Measurements from ENCODE around the gene MCCC2.
"Not testable (repeated sequence)": the region's sequence is repeated elsewhere in the genome, so short reads cannot be mapped to it uniquely, and the experiment has no call there.

MCCC2 gene

GRCh38 chr5:71623221-71623794 lies 36.2 kb downstream of the MCCC2 start:
- H3K36me3 Mint-ChIP-seq (ENCODE audit: low read depth) = peaks cover 50% of the 10 kb centered on the region
- H3K27me3 Mint-ChIP-seq = no peaks in the 10 kb centered on the region
- H3K9me3 Mint-ChIP-seq = peaks cover 4% of the 10 kb centered on the region
- DNase-seq (no peak), ATAC-seq (no peak)
- H3K4me3 Mint-ChIP-seq = no peak overlapping the region
- H3K27ac Mint-ChIP-seq = no peak overlapping the region
- peaks cover 7% of the 10 kb centered on the region for H3K4me1 Mint-ChIP-seq

DNA sequence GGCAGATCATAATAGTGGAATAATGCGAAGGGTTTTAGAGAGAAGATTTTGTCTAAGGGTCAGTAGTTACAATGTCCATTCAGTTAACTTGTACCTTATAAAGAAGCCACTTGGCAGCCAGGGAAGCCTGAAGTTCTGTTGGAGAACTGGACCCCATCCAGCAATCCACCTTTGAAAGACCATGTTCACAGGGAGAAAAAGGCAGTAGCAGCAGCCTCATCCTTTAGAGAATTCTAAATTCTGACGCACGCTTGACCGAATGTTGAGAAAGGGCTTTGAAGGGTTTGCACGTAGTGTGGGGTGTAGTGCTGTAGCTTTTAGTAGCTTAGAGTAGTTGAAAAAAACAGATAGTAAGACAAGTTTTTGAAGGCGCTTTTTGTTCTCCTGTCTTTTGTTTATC lies 42.8 kb downstream of the MCCC2 start:
- Mint-ChIP-seq H3K27ac (no peak overlapping the region), H3K4me1 (no peaks in the 10 kb centered on the region), H3K36me3 (ENCODE audit: low read depth) (peaks cover 44% of the 10 kb centered on the region), H3K9me3 (peaks cover 4% of the 10 kb centered on the region), H3K4me3 (no peak overlapping the region), H3K27me3 (no peaks in the 10 kb centered on the region)
- DNase-seq (no peak), ATAC-seq (no peak)

DNA sequence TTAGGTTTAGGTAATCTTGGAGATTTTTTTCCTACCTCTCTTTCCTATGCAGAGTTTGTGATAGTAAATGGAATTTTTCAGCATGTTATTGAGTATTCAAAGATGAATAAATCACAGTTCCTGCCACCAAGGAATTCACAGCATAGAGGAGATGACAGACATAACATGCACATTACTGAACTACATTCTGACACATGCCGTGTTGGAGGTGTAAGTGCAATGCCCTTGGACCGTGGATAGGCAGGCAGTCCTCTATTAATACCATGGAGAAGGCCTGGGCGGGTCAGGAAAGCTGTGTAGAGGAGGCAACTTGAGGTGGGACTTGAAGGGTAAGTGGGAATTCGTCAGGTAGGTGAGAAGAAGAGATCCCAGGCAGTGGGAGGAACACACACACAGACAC lies 43.9 kb downstream of the MCCC2 start:
- Mint-ChIP-seq H3K27me3 (no peaks in the 10 kb centered on the region), H3K36me3 (ENCODE audit: low read depth) (peaks cover 45% of the 10 kb centered on the region), H3K27ac (no peak overlapping the region), H3K4me3 (no peak overlapping the region), H3K4me1 (no peaks in the 10 kb centered on the region), H3K9me3 (peaks cover 4% of the 10 kb centered on the region)
- DNase-seq = no peak
- ATAC-seq = no peak

- H3K4me1 Mint-ChIP-seq = no peaks in the 10 kb centered on the region
- ATAC-seq (no peak), DNase-seq (no peak)
- H3K27ac Mint-ChIP-seq = no peak overlapping the region
- peaks cover 38% of the 10 kb centered on the region for H3K36me3 Mint-ChIP-seq (ENCODE audit: low read depth)
- H3K9me3 Mint-ChIP-seq = no peaks in the 10 kb centered on the region
- H3K4me3 Mint-ChIP-seq = no peak overlapping the region
- no peaks in the 10 kb centered on the region for H3K27me3 Mint-ChIP-seq
Measured at GRCh38 chr5:71632168-71632567, 45.0 kb downstream of the MCCC2 start.

GRCh38 chr5:71633255-71634155 lies 46.4 kb downstream of the MCCC2 start:
- Mint-ChIP-seq H3K4me1 (no peaks in the 10 kb centered on the region), H3K27ac (no peak overlapping the region)
- ATAC-seq = no peak

DNA sequence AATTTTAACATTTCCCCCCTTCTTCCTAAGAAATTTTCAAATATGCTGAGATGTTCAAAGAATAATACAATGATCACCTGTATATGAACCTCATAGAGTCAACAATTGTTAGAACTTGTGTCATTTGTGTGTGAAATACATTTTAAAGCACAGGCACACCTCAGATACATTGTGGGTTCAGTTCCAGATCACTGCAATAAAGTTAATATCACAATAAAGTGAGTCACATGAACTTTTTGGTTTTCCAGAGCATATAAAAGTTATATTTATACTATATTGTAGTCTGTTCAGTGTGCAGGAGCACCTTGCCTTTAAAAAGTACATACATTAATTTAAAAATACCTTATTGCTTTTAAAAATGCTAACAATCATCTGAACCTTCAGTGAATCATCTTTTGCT lies 50.0 kb downstream of the MCCC2 start:
- Mint-ChIP-seq H3K4me3 (no peak overlapping the region), H3K9me3 (no peaks in the 10 kb centered on the region), H3K27me3 (no peaks in the 10 kb centered on the region), H3K27ac (no peak overlapping the region), H3K4me1 (no peaks in the 10 kb centered on the region), H3K36me3 (ENCODE audit: low read depth) (peaks cover 52% of the 10 kb centered on the region)
- DNase-seq (no peak), ATAC-seq (no peak)

More at GRCh38 chr5:71633255-71634155, 46.4 kb downstream of the MCCC2 start:
- Mint-ChIP-seq H3K36me3 (ENCODE audit: low read depth) (peaks cover 43% of the 10 kb centered on the region), H3K4me3 (no peak overlapping the region), H3K27me3 (no peaks in the 10 kb centered on the region), H3K9me3 (no peaks in the 10 kb centered on the region)
- DNase-seq = no peak

- Mint-ChIP-seq H3K27ac (no peak overlapping the region), H3K36me3 (ENCODE audit: low read depth) (peaks cover 36% of the 10 kb centered on the region), H3K4me1 (no peaks in the 10 kb centered on the region), H3K27me3 (no peaks in the 10 kb centered on the region), H3K4me3 (no peak overlapping the region), H3K9me3 (no peaks in the 10 kb centered on the region)
- ATAC-seq = no peak
- no peak for DNase-seq
Measured at GRCh38 chr5:71640408-71640807, 53.3 kb downstream of the MCCC2 start.

DNA sequence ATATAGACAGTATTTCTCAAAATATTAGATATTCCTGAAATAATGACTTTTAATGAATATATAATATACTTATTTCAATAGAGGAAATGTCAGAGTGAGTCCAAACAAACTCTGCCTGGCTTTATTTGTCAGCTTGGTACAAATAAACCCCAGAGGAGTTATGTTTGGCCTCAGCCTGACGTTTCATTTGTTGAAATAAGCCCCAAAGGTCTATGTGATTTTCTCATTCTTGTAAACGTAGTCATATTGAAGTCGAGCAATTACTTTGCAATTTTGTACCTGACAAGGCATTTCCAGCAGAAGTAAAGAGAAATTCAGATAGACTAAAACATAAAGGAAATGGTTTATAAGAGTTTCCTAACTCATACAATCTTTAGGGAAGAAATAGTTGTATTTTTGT lies 57.9 kb downstream of the MCCC2 start:
- peaks cover 45% of the 10 kb centered on the region for H3K36me3 Mint-ChIP-seq (ENCODE audit: low read depth)

DNA sequence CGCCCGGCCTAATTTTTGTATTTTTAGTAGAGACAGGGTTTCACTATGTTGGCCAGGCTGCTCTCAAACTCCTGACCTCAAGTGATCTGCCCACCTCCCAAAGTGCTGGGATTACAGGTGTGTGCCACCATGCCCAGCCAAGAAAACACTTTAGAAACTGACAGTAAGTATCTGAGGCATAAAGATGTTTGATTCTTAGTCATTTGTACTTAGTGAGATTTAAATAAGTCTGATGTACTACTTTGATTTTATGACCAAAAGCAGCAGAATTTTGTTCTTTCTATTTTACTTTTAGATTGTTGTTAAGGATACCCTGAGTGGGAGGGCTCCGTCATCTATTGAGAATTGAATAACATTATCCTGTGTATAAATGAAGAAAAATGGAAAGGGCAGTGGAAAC lies 63.8 kb downstream of the MCCC2 start:
- H3K36me3 Mint-ChIP-seq (ENCODE audit: low read depth) = peaks cover 58% of the 10 kb centered on the region
- H3K27me3 Mint-ChIP-seq, H3K4me3 Mint-ChIP-seq, DNase-seq, ATAC-seq, H3K9me3 Mint-ChIP-seq, H3K27ac Mint-ChIP-seq: not testable (repeated sequence)
- peaks cover 16% of the 10 kb centered on the region for H3K4me1 Mint-ChIP-seq

More for the DNA sequence above, 57.9 kb downstream of the MCCC2 start:
- ATAC-seq = no peak
- Mint-ChIP-seq H3K9me3 (no peaks in the 10 kb centered on the region), H3K4me1 (no peaks in the 10 kb centered on the region), H3K27me3 (no peaks in the 10 kb centered on the region), H3K27ac (no peak overlapping the region), H3K4me3 (no peak overlapping the region)
- DNase-seq = no peak

DNA sequence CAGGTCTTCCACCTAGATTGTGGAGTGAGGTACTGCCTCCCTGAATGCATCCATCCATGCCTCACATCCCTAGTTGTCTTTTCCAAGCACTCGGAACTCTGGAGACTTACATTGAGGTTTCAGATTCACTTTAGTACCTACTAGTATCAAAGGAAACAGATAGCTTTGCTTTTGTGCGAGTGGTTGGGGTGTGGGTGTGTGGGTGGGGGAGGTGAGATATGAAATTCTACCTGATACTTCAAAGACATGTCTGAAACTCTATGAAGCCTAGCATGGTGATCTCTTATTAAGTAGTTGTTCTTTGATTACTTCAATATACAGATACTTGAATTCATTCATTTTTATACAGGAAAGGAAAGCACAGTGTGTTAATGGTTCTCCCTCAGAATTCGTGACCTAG lies 64.4 kb downstream of the MCCC2 start:
- Mint-ChIP-seq H3K9me3 (no peaks in the 10 kb centered on the region), H3K4me3 (no peak overlapping the region), H3K4me1 (peaks cover 16% of the 10 kb centered on the region), H3K27ac (peak overlapping the region; percentile 26), H3K36me3 (ENCODE audit: low read depth) (peaks cover 57% of the 10 kb centered on the region), H3K27me3 (no peaks in the 10 kb centered on the region)
- peak; percentile 40 for ATAC-seq
- peak; percentile 8 for DNase-seq

- Mint-ChIP-seq H3K27me3 (no peaks in the 10 kb centered on the region), H3K4me3 (no peak overlapping the region), H3K9me3 (no peaks in the 10 kb centered on the region), H3K27ac (no peak overlapping the region), H3K4me1 (peaks cover 16% of the 10 kb centered on the region), H3K36me3 (ENCODE audit: low read depth) (peaks cover 58% of the 10 kb centered on the region)
- DNase-seq = no peak
- ATAC-seq = no peak
Measured at GRCh38 chr5:71652349-71652748, 65.2 kb downstream of the MCCC2 start.

DNA sequence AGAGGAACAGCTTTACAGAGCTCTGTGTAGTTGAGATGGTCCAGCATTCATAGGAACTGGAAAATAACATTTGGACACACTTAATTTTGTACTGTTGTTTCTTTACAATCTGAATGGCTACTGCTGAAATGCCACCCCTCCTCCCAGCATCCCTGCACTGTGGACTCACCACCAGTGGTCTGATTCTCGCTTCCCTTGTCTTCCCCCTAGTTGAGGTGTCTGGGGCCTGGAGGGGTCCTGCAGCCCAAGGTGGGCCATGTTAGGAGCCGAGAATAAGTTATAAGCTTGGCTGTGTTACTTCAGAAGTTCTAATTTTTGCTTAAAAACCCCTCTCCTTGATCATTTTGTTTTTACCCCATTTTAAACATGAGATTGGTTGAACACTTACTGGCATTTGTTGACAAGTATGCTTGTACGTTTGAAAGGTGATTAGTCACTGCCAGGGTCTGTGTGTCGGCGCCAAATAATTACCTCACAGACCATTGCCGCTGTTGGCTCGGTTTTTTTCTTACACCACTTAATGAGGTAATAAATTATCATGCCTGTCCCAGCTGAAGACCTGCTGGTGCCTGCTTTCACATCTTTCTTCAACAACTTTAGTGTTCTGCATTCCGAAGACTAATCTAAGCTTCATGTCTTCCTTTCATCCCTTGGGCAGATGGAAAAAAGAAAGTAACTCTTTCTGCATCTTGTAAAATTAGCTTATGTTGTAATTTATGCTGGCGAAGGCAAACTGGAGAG lies 65.8 kb downstream of the MCCC2 start:
- peaks cover 60% of the 10 kb centered on the region for H3K36me3 Mint-ChIP-seq (ENCODE audit: low read depth)
- DNase-seq = no peak
- H3K27me3 Mint-ChIP-seq = no peaks in the 10 kb centered on the region
- H3K4me1 Mint-ChIP-seq = peaks cover 16% of the 10 kb centered on the region
- H3K27ac Mint-ChIP-seq = no peak overlapping the region
- no peak overlapping the region for H3K4me3 Mint-ChIP-seq
- H3K9me3 Mint-ChIP-seq = no peaks in the 10 kb centered on the region
- no peak for ATAC-seq

GRCh38 chr5:71658916-71659662 lies 71.9 kb downstream of the MCCC2 start:
- no peaks in the 10 kb centered on the region for H3K27me3 Mint-ChIP-seq
- no peaks in the 10 kb centered on the region for H3K4me1 Mint-ChIP-seq
- no peak overlapping the region for H3K27ac Mint-ChIP-seq
- ATAC-seq (no peak), DNase-seq (no peak)
- H3K9me3 Mint-ChIP-seq = no peaks in the 10 kb centered on the region
- H3K4me3 Mint-ChIP-seq = no peak overlapping the region
- peaks cover 25% of the 10 kb centered on the region for H3K36me3 Mint-ChIP-seq (ENCODE audit: low read depth)

DNA sequence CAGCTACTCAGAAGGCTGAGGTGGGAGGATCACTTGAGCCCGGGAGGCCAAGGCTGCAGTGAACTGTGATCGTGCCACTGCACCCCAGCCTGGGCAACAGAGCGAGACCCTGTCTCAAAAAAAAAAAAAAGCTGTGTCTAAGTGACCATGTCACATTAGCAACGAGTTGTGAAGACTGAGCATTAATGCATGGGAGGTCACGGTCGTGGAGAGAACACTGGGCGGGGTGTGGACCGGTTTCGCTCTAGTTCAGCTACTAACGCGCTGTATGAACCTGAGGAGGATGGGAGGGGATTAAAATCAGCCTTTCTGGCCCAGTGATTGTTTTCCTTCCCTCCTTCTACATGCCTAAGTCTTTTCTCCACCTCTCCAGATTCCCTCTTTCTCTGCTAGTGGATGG lies 75.2 kb downstream of the MCCC2 start:
- Mint-ChIP-seq H3K4me1 (no peaks in the 10 kb centered on the region), H3K36me3 (ENCODE audit: low read depth) (peaks cover 7% of the 10 kb centered on the region), H3K4me3 (no peak overlapping the region), H3K27me3 (no peaks in the 10 kb centered on the region), H3K27ac (no peak overlapping the region), H3K9me3 (no peaks in the 10 kb centered on the region)
- DNase-seq = no peak
- no peak for ATAC-seq

Data from activated naive CD8-positive, alpha-beta T cell treated with anti-CD3 and anti-CD28 coated beads, Interleukin-2, amount 50 U/mL, for 24 hours (primary cell).